Suprapubic skin (tissue), 3 donors: ENCODE results near the gene HTR3B.
"Not testable (repeated sequence)": the region's sequence is repeated elsewhere in the genome, so short reads cannot be mapped to it uniquely, and the experiment has no call there.

Experiments
- CTCF ChIP-seq, 2 donors: fragments of 200-600 bp in 1 of 2; fragments of 450-650 bp in 1 of 2; sonication (generic) in 1 of 2; IDR thresholded peaks; one replicate each; pipeline ENCODE4 v1.5.1; 2016 to 2019; ENCODE audit warnings: antibody characterized with exemption in 2 of 2, mild to moderate bottlenecking in 1 of 2, moderate library complexity in 1 of 2
- POLR2A ChIP-seq, 2 donors: fragments of 450-650 bp; IDR thresholded peaks; one replicate each; pipeline ENCODE4 v1.6.1; 2017; ENCODE audit warnings: antibody characterized with exemption in 2 of 2, mild to moderate bottlenecking in 2 of 2, moderate library complexity in 2 of 2

- TF ChIP-seq POLR2A, CTCF (IDR thresholded peaks at IDR 0.05): not testable (repeated sequence)
Observed at GRCh38 chr11:113946162-113946561, 41.6 kb downstream of the HTR3B start.
